Endothelial cell of umbilical vein (primary cell): Measurements from ENCODE around the gene ARHGEF28.
A peak's percentile ranks its signal among the peaks of the same experiment; 100 is the strongest.

ENCODE experiments used
- CTCF ChIP-seq, 2 donors: IDR thresholded peaks; 1 replicate in 1 of 2; 2 replicates in 1 of 2; pipeline ENCODE4 v1.5.1; 2011; ENCODE audit warnings: low read length in 2 of 2, mild to moderate bottlenecking in 2 of 2, moderate library complexity in 2 of 2, control low read depth in 1 of 2, inconsistent platforms in 1 of 2, low read depth in 1 of 2; ENCODE audit not compliant: insufficient read depth in 1 of 2; ENCODE audit errors: extremely low read depth in 1 of 2
- EZH2 ChIP-seq: IDR thresholded peaks from 2 replicates; pipeline ENCODE4 v1.6.1; 2012; ENCODE audit warnings: borderline replicate concordance, low read depth, mild to moderate bottlenecking, moderate library complexity, low read length, inconsistent platforms; ENCODE audit not compliant: severe bottlenecking
- MYC ChIP-seq: IDR thresholded peaks from one replicate; pipeline ENCODE4 v1.6.1; 2011; ENCODE audit warnings: mild to moderate bottlenecking, low read depth, low read length
- POLR2A ChIP-seq: IDR thresholded peaks from 2 replicates; pipeline ENCODE4 v1.6.1; 2012; ENCODE audit warnings: low read depth, mild to moderate bottlenecking, control low read depth, low read length
- POLR2AphosphoS5 ChIP-seq: IDR thresholded peaks from 2 replicates; pipeline ENCODE4 v1.6.1; 2012; ENCODE audit warnings: low read depth, mild to moderate bottlenecking, control low read depth, low read length, moderate library complexity; ENCODE audit not compliant: insufficient read depth

DNA sequence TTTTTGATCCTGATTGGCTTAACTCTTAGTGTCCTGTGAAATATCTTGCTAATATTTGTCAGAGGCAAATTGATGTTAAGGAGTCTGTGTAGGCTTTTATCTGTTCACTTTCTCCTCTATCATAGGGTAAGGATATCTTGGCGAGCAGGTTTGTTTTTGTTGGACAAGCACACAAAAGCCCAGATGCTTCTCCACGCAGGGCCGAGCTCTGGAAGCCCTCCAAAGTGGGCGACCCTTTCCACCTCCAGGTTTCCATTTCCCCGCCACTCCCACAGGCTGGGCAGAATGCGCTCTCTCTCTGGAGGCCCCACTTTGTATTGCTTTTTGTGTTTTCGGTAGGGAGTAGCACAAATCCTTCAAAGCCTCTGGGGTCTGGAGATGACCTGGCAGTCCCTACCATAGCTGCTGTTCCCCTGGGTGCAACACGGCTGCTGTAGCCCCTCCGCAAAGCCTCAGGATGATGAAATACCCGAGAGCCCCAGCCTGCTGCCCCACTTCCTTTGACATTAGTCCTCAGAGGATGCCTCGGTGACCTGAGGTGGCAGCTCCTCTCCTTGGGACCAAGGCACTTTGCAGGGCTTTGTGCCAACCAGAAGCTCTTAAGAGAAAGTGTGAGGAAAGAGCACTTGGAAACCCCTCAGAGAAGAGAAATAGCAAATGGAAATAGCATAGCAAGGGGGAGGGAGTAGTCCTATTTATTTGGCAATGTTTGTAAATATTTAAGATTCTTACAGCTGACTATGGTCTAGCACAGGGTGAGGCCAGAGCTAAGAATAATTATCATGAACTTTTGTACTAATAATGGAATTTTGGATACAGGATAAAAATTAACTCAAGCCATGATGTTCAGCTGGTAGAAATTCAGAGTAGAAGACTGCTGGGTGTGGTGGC, 122.8 kb downstream of the ARHGEF28 start:
- no peak for TF ChIP-seq POLR2A
- TF ChIP-seq CTCF (IDR thresholded peaks at IDR 0.05; ENCODE audit: extremely low read depth in 1 of 2, insufficient read depth in 1 of 2, low read depth in 1 of 2, low read length in 2 of 2) = no peak
- TF ChIP-seq EZH2 = no peak
- TF ChIP-seq MYC = no peak
- peak; percentile 58 for TF ChIP-seq POLR2AphosphoS5
